Stomach (tissue), 9 donors: ENCODE measurements around the gene SRC. TPM values are rescaled to one million over a fixed set of nuclear protein-coding genes. Genes with fewer than 3 reads are reported as not detected.

Experiments
- DNase-seq, 2 donors: peaks; one replicate each; pipeline versions ENCODE4 v3.0.0 to v3.0.0-alpha.2; 2013 to 2019
- H3K27ac ChIP-seq, 5 donors: fragments of 200-600 bp in 4 of 5; sonication (generic) in 4 of 5; one replicate each; pipeline ENCODE4 v1.5.1; 2013 to 2019; ENCODE audit warnings: mild to moderate bottlenecking in 1 of 5, moderate library complexity in 1 of 5
- H3K27me3 ChIP-seq, 3 donors: fragments of 200-600 bp; sonication (generic); one replicate each; pipeline ENCODE4 v1.5.1; 2017 to 2019; ENCODE audit warnings: mixed run types in 1 of 3
- H3K36me3 ChIP-seq, 4 donors: fragments of 200-600 bp; sonication (generic); 1 replicate in 3 of 4; 2 replicates in 1 of 4; pipeline ENCODE4 v1.5.1; 2016 to 2019
- H3K4me1 ChIP-seq, 4 donors: fragments of 200-600 bp; sonication (generic); one replicate each; pipeline ENCODE4 v1.5.1; 2016 to 2019
- H3K4me3 ChIP-seq, 4 donors: fragments of 200-600 bp; sonication (generic) in 3 of 4; one replicate each; pipeline ENCODE4 v1.5.1; 2016 to 2019; ENCODE audit warnings: mild to moderate bottlenecking in 1 of 4
- H3K9me3 ChIP-seq, 4 donors: fragments of 200-600 bp; sonication (generic); one replicate each; pipeline ENCODE4 v1.5.1; 2016 to 2019
- CTCF ChIP-seq, 7 experiments: fragments of 450-650 bp in 4 of 7; fragments of 200-600 bp in 3 of 7; sonication (generic) in 3 of 7; IDR thresholded peaks; one replicate each; pipeline ENCODE4 v1.5.1; 2016 to 2019; ENCODE audit warnings: antibody characterized with exemption in 7 of 7, control low read depth in 2 of 7, mild to moderate bottlenecking in 1 of 7
- EP300 ChIP-seq: sonication (generic); formaldehyde crosslinking; IDR thresholded peaks from one replicate; pipeline ENCODE4 v1.6.1; 2017; ENCODE audit warnings: antibody characterized with exemption
- POLR2A ChIP-seq, 4 donors: fragments of 450-650 bp; IDR thresholded peaks; one replicate each; pipeline ENCODE4 v1.6.1; 2016; ENCODE audit warnings: antibody characterized with exemption in 4 of 4, control low read depth in 2 of 4, mild to moderate bottlenecking in 1 of 4, moderate library complexity in 1 of 4
- POLR2AphosphoS5 ChIP-seq, 3 donors: sonication (generic); formaldehyde crosslinking; IDR thresholded peaks; one replicate each; pipeline ENCODE4 v1.6.1; 2016; ENCODE audit warnings: antibody characterized with exemption in 3 of 3
- WGBS, 5 donors: extraction: QIAGEN DNeasy Blood & Tissue Kit in 3 of 5; methylation state at CpG; one replicate each; pipeline versions ENCODE4 v1.1.5 to v1.1.7; 2013 to 2018; 5-methylcytosine and 5-hydroxymethylcytosine counted together
- intact Hi-C: fragments of 100-400 bp; cut with DNase I; formaldehyde crosslinking; loops from one replicate; pipeline ENCODE4 v1.15.1; 2023; ENCODE audit warnings: low total_unique reads
- polyA plus RNA-seq, 3 donors: library from polyadenylated mRNA; stranded (reverse); fragments of 200-250 nt; gene quantifications; one replicate each; pipeline ENCODE4 v1.2.3, GENCODE V29; 2013
- total RNA-seq, 5 donors: library from RNA; depleted of rRNA; stranded (reverse); fragments of >200 nt; gene quantifications; one replicate each; pipeline versions ENCODE4 v1.1.0 to v1.2.3, GENCODE V29; 2014 to 2016
- donor health status: healthy with polysubstance abuse.
- donor health status: Bipolar disorder and iron deficiency.
- donor health status: healthy.

SRC gene
- total and polyA plus RNA-seq, 8 donors = 31.6 to 471 (median 47.3) TPM

- Histone ChIP-seq H3K9me3 (no peaks in the 10 kb centered on the region), H3K4me3 (no peak overlapping the region), H3K27me3 (no peaks in the 10 kb centered on the region), H3K27ac (peak overlapping the region in 1 of 5 donors; percentile 14), H3K36me3 (peaks cover 27 to 99% (median 98%) of the 10 kb centered on the region in 4 donors), H3K4me1 (peaks cover 0 to 24% (median 17%) of the 10 kb centered on the region in 4 donors)
- DNase-seq = no peak
- WGBS, 5 donors = 79 to 89% (median 88%) methylated on average over 13 to 19 of the region's 19 CpGs
- intact Hi-C loops = no loop called here
- TF ChIP-seq POLR2AphosphoS5 (IDR thresholded peaks at IDR 0.05) (no peak), EP300 (no peak), CTCF (IDR thresholded peaks at IDR 0.05) (no peak), POLR2A (IDR thresholded peaks at IDR 0.05) (no peak)
Observed at GRCh38 chr20:37394543-37395409, 48.8 kb downstream of the SRC start.

- WGBS, 5 donors = 51 to 64% (median 62%) methylated on average over 3 to 9 of the region's 9 CpGs
- peak overlapping the region in 1 of 5 donors; percentile 14 for H3K27ac ChIP-seq
- H3K9me3 ChIP-seq = no peaks in the 10 kb centered on the region
- peaks cover 0 to 24% (median 17%) of the 10 kb centered on the region in 4 donors for H3K4me1 ChIP-seq
- intact Hi-C loops = no loop called here
- TF ChIP-seq CTCF (IDR thresholded peaks at IDR 0.05) (no peak), EP300 (no peak), POLR2A (IDR thresholded peaks at IDR 0.05) (no peak), POLR2AphosphoS5 (IDR thresholded peaks at IDR 0.05) (no peak)
- no peaks in the 10 kb centered on the region for H3K27me3 ChIP-seq
- DNase-seq = no peak
- H3K4me3 ChIP-seq = no peak overlapping the region
- peaks cover 33 to 100% (median 99%) of the 10 kb centered on the region in 4 donors for H3K36me3 ChIP-seq
Observed at GRCh38 chr20:37395410-37395797, 49.5 kb downstream of the SRC start.

GRCh38 chr20:37395921-37396415 lies 50.0 kb downstream of the SRC start:
- peaks cover 30 to 100% (median 99%) of the 10 kb centered on the region in 4 donors for H3K36me3 ChIP-seq

More at GRCh38 chr20:37395921-37396415, 50.0 kb downstream of the SRC start:
- Histone ChIP-seq H3K4me1 (peaks cover 0 to 24% (median 17%) of the 10 kb centered on the region in 4 donors), H3K4me3 (no peak overlapping the region), H3K27ac (no peak overlapping the region), H3K27me3 (no peaks in the 10 kb centered on the region), H3K9me3 (no peaks in the 10 kb centered on the region)
- peak in 1 of 2 donors; percentile 85 for DNase-seq
- TF ChIP-seq EP300 = no peak
- TF ChIP-seq POLR2AphosphoS5 (IDR thresholded peaks at IDR 0.05) = no peak
- TF ChIP-seq POLR2A (IDR thresholded peaks at IDR 0.05) = no peak
- TF ChIP-seq CTCF (IDR thresholded peaks at IDR 0.05) = no peak
- 63 to 80% (median 76%) methylated on average over 7 to 22 of the region's 22 CpGs for WGBS, 5 donors
- intact Hi-C loops = no loop called here
